Measurements from ENCODE around the gene MRC2.

MRC2 gene

DNA sequence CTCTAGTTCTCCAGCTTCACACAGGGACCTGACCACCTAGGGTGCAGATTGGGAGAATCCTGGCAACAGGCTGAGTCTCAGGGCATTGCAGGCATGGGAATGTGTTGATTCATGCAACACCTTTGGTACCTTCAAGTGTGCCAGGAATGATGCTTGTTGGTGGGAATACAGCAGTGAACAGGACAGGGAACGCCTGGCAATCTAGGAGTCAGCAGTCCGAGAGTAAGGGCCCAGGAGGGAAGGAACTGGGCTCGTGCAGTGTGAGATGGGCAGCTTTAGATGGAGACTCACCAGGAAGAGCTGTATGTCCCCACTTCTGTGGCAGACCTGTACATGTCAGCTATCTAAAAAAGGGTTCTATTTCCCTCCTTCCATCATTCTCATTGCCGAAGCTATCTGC is 12.0 kb upstream of the MRC2 start:
- no peak for DNase-seq

- DNase-seq: no peak
These were observed 10.2 kb upstream of the MRC2 start for GRCh38 chr17:62616993-62617893.

DNA sequence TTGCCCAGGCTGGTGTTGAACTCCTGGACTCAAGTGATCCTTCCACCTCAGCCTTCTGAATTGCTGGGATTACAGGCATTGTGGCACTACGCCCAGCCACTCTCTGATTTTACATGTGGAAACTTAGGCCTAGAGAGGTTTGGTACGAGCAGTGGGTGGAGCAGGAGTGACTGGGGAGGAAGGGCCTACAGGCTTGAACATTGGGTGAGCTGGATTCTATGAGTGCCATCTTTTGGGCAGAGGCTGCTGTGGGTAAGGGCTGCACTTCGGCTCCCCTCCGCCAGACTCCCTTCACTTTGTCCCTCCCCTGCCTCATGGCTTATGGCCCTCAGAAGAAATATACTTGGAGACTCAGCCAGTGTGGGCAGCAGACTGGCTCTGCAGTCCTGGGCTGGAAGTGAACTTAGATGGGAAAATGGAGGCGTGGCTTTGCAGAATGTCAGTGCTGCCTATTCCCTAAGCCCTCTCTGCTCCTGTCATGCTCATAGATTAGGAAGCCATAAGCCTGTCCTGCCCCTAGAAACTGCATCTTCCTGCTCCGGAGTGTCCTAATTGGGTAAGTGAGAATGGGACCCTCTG is 9.5 kb upstream of the MRC2 start:
- DNase-seq: no peak

GRCh38 chr17:62618647-62619416 is 8.6 kb upstream of the MRC2 start:
- no peak for DNase-seq

- DNase-seq: no peak
These were observed 7.9 kb upstream of the MRC2 start for GRCh38 chr17:62619417-62620155.

DNA sequence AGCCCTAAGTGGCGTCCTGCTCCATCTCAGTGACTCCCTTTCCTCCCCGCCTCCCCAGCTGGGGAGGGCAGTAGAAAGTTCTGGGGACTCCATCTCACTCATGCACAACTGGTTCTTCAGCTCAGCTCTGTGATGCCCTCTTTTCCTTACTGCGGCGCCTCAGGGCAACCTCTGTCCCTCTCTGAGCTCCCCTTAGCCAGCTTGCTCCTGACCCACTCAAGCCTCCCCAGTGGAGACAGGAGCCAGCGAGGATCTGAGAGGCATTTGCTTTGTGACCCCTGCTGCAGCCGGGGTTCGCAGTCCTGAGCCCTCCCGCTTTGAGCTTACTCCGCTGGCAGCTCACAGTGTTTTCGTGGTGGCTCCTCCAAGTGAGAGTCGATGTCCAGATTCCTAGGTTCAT is 6.2 kb upstream of the MRC2 start:
- no peak for DNase-seq

DNA sequence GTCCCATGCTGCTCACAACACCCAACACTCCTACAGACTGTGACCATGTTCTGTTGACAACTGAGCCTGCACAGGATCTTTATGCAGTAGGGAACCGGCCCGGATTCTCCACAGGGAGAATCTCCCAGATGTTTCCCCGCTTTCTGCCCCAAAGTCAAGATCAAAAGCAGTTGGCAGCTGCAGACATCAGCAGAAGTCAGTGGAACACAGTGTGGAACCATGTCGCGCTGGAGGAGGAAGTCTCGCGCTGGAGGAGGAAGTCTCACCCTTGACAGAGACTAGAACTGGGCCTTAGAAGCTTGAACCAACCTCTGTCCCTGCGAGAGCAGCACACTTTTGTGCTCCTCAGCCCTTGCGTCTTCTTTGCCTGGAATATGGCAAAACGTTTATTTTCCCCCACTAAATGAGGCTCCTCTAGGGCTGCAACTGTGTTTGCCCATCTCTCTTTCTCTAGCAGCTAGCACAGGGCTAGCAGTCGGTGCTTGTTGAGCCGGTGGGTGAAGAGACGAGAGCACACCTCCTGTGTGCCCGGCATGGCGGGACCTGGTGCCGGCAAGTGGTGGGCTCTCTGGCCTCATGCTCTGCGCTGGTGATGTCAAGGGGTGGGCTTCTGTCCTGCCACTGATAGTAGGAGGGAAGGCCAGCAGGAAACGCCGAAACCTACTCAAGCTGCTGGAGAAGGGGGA is 2.1 kb upstream of the MRC2 start:
- DNase-seq: no peak

GRCh38 chr17:62625870-62626200 is 1.6 kb upstream of the MRC2 start:
- DNase-seq: no peak

- DNase-seq: peak; percentile 38
These were observed 701 bp upstream of the MRC2 start for GRCh38 chr17:62626719-62627218.

- peak; percentile 62 for DNase-seq
These were observed 599 bp downstream of the MRC2 start for GRCh38 chr17:62627904-62628633.

GRCh38 chr17:62628831-62629555 is 1.5 kb downstream of the MRC2 start:
- DNase-seq: no peak

GRCh38 chr17:62629556-62630364 is 2.3 kb downstream of the MRC2 start:
- DNase-seq: no peak

DNA sequence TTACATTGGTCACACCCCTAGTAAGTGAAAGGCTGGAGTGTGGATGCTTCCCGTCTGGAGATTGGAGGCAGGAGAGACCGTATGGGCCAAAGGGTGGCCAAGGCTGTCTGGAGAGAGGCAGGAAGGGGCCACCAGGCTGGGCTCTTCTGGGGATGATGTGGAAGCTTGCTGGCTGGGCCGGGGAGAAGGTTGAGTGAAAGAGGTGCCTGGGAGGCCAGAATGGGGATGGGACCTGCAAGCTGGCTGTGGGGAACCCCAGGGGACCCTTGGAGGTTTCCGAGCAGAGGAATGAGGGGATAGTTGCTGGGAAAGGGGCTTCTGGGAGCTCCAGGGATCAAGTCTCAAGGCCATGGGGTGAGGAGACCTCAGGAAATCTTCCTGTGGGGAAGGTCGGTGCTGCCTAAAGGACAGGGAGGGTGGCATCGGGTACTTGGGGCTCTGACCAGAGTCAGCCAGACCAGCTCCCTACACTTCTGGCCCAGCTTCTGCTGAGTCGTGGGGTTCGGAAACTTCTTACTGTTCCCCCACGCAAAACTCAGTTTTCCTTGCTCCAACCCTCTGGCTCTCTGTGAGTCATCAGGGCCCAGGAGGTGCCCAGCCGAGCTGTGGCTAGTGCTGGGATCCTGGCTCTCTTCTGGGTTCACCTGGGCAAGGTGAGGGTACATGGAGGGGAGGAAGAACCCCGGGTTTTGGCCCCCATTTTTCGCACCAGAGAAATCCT is 3.1 kb downstream of the MRC2 start:
- no peak for DNase-seq

- DNase-seq: no peak
These were observed 3.8 kb downstream of the MRC2 start for GRCh38 chr17:62631086-62631935.

GRCh38 chr17:62631936-62632924 is 4.8 kb downstream of the MRC2 start:
- no peak for DNase-seq

- DNase-seq: no peak
These were observed 10.3 kb downstream of the MRC2 start for GRCh38 chr17:62637809-62638208.

GRCh38 chr17:62641153-62641552 is 13.7 kb downstream of the MRC2 start:
- no peak for DNase-seq

Data from stimulated activated CD8-positive, alpha-beta memory T cell treated with anti-CD3 and anti-CD28 coated beads, Interleukin-4, amount 100 ng/mL, for 48 hours (primary cell).